ENCODE data around the gene KRT32. TPM values are rescaled to one million over a fixed set of nuclear protein-coding genes. Genes with fewer than 3 reads are reported as not detected.

KRT32 gene
- total RNA-seq, 1 experiment from 2014 or later, result 1.5 TPM

DNA sequence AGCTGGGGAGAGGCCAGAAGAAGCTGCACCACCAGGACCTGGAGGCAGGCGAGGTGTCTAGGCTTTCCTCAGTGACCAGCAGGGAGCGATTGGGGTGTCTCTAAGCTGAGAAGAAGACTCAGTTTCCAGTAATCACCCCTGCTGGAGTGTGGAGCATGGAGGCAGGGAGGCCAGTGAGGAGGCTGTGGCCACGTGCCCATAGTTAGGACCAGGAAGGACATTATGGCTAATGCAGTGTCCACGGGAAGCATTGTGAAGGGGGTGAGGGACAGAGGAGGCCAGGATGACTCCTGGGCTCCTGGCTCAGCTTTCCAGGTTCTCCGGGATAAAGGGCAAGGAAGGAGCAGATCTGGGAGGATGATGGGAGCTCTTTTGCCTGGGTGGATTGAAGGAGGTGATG, 32.5 kb upstream of the KRT32 start:
- H3K9me2 ChIP-seq (replicated peaks; ENCODE audit: low read length), result no peaks in the 10 kb centered on the region
- no peak overlapping the region for H3K4me3 ChIP-seq (ENCODE audit: low read length)
- no peak; the same call in 1 of the 2 replicates for ATAC-seq
- no peak for DNase-seq
- CTCF ChIA-PET, result interaction anchor here (0.6 kb wide), 1 partner anchor 82 kb away, joined by 3 read pairs; no protein-coding TSS in a partner anchor
- POLR2A ChIA-PET (ENCODE audit: unreplicated experiment), result interaction anchor here (0.6 kb wide), 1 partner anchor 29 kb away, joined by 3 read pairs; the partner anchor contains the start of gene KRT19
- H3K9ac ChIP-seq (ENCODE audit: low read length), result peak overlapping the region; percentile 10; the same call in 1 of the 2 replicates
- no peaks in the 10 kb centered on the region for H3K36me3 ChIP-seq (ENCODE audit: low read depth, low read length)
- H3K4me2 ChIP-seq (ENCODE audit: low read length), result peak overlapping the region; percentile 57; the same call in 1 of the 2 replicates
- no peaks in the 10 kb centered on the region for H3K79me2 ChIP-seq (ENCODE audit: low read length)
- TF ChIP-seq EZH2 (IDR thresholded peaks at IDR 0.05; ENCODE audit: low read length, unreplicated experiment), result no peak
- H4K20me1 ChIP-seq (ENCODE audit: low read length), result no peaks in the 10 kb centered on the region
- H2AFZ ChIP-seq (ENCODE audit: low read length), result no peak overlapping the region
- no peaks in the 10 kb centered on the region for H3K27me3 ChIP-seq (ENCODE audit: low read length)
- H3K4me1 ChIP-seq (ENCODE audit: insufficient read depth, low read length), result peaks cover 36% of the 10 kb centered on the region
- no TSS peak for BruUV-seq (replicated peaks)
- no peaks in the 10 kb centered on the region for H3F3A ChIP-seq (ENCODE audit: low read length, unreplicated experiment)
- H3K27ac ChIP-seq (ENCODE audit: low read length), result peak overlapping the region; percentile 76
- intact Hi-C loops (cut with micrococcal nuclease), result loop anchor here (10.0 kb wide), 1 partner anchor 175 kb away; no protein-coding TSS in a partner anchor
- no peaks in the 10 kb centered on the region for H3K9me3 ChIP-seq (ENCODE audit: low read length)

- Histone ChIP-seq H3K79me2 (ENCODE audit: low read length) (no peaks in the 10 kb centered on the region), H3K9me2 (replicated peaks; ENCODE audit: low read length) (no peaks in the 10 kb centered on the region), H3K9ac (ENCODE audit: low read length) (no peak overlapping the region), H2AFZ (ENCODE audit: low read length) (no peak overlapping the region), H3K4me2 (ENCODE audit: low read length) (no peak overlapping the region), H3K27ac (ENCODE audit: low read length) (no peak overlapping the region), H3K9me3 (ENCODE audit: low read length) (no peaks in the 10 kb centered on the region), H3F3A (ENCODE audit: low read length, unreplicated experiment) (no peaks in the 10 kb centered on the region), H3K4me1 (ENCODE audit: insufficient read depth, low read length) (peaks cover 41% of the 10 kb centered on the region), H3K27me3 (ENCODE audit: low read length) (no peaks in the 10 kb centered on the region), H3K36me3 (ENCODE audit: low read depth, low read length) (no peaks in the 10 kb centered on the region), H3K4me3 (ENCODE audit: low read length) (no peak overlapping the region), H4K20me1 (ENCODE audit: low read length) (no peaks in the 10 kb centered on the region)
- ATAC-seq (no peak), DNase-seq (no peak)
- TF ChIP-seq EZH2 (IDR thresholded peaks at IDR 0.05; ENCODE audit: low read length, unreplicated experiment) (no peak), CTCF (conservative IDR thresholded peaks at IDR 0.05; ENCODE audit: low read depth, low read length) (no peak), EZH2phosphoT487 (IDR thresholded peaks at IDR 0.05; ENCODE audit: borderline replicate concordance, low read length) (no peak)
- POLR2A ChIA-PET (ENCODE audit: unreplicated experiment), result no interaction called here
- intact Hi-C loops (cut with micrococcal nuclease), result loop anchor here (10.0 kb wide), 1 partner anchor 173 kb away; no protein-coding TSS in a partner anchor
- BruUV-seq (replicated peaks), result no TSS peak
- CTCF ChIA-PET, result interaction anchor here (0.5 kb wide), 1 partner anchor 79 kb away, joined by 3 read pairs; no protein-coding TSS in a partner anchor
Measured at GRCh38 chr17:41498276-41498675, 31.1 kb upstream of the KRT32 start.

DNA sequence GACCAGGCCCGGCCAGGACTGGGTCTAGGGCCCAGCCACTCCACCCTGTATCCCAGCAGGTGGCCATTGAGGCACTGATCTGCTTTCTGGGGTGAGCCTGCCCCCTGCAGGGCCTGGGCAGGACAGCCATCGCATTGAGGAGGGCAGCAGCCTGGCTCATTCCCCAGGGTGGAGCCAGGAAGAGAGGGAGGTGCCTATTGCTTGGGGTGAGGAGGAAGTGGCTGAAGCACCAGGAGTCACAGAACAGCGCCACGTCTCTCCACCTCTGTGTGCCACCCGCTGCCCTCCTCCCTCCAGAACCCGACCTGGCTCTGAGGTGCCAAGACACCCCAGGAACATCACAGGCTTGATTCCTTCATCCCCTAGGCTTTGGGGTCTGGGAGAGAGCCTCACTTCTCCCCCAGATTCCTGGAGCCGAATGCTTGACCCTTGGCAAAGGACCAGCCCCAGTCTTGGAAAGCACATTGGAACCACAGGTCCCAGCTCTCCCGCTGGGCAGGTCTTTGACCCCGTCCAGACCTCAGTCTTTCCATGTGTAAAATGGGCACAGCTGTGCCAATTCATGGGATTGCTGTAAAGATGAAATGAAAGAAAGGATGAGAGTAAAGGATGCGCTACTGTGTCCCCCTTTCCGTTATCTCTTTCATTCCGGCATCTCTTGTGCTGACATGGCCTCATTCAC, 29.8 kb upstream of the KRT32 start:
- peak; percentile 84 for DNase-seq
- Histone ChIP-seq H3K27ac (ENCODE audit: low read length) (peak overlapping the region; percentile 29), H3K4me1 (ENCODE audit: insufficient read depth, low read length) (peaks cover 41% of the 10 kb centered on the region), H3K79me2 (ENCODE audit: low read length) (no peaks in the 10 kb centered on the region), H3K27me3 (ENCODE audit: low read length) (no peaks in the 10 kb centered on the region), H3K4me2 (ENCODE audit: low read length) (peak overlapping the region; percentile 21; the same call in 1 of the 2 replicates), H3K9me3 (ENCODE audit: low read length) (no peaks in the 10 kb centered on the region), H3F3A (ENCODE audit: low read length, unreplicated experiment) (no peaks in the 10 kb centered on the region), H2AFZ (ENCODE audit: low read length) (no peak overlapping the region), H3K36me3 (ENCODE audit: low read depth, low read length) (no peaks in the 10 kb centered on the region), H4K20me1 (ENCODE audit: low read length) (no peaks in the 10 kb centered on the region), H3K9me2 (replicated peaks; ENCODE audit: low read length) (no peaks in the 10 kb centered on the region), H3K9ac (ENCODE audit: low read length) (peak overlapping the region; percentile 33; the same call in 1 of the 2 replicates), H3K4me3 (ENCODE audit: low read length) (no peak overlapping the region)
- TF ChIP-seq EZH2 (IDR thresholded peaks at IDR 0.05; ENCODE audit: low read length, unreplicated experiment) (no peak), CTCF (conservative IDR thresholded peaks at IDR 0.05; ENCODE audit: low read depth, low read length) (peak; percentile 86)
- BruUV-seq (replicated peaks), result TSS peak; percentile 92
- peak; percentile 77 for ATAC-seq
- intact Hi-C loops (cut with micrococcal nuclease), result loop anchor here (10.0 kb wide), 1 partner anchor 172 kb away; no protein-coding TSS in a partner anchor
- POLR2A ChIA-PET (ENCODE audit: unreplicated experiment), result no interaction called here
- CTCF ChIA-PET, result interaction anchor here (1.0 kb wide), 1 partner anchor 151 kb away, joined by 6 read pairs; no protein-coding TSS in a partner anchor
